SK-N-SH (cell line): ENCODE measurements around the gene S100A2. TPM values are rescaled to one million over a fixed set of nuclear protein-coding genes. Genes with fewer than 3 reads are reported as not detected.
A peak's percentile ranks its signal among the peaks of the same experiment; 100 is the strongest.

Experiments used
- CTCF ChIA-PET: fragments of 300-600, 350-600 bp; formaldehyde crosslinking; extraction: SDS; loops from one replicate; lab custom pipeline; 2021; lab: Yijun Ruan, JAX
- POLR2A ChIA-PET: fragments of 350-600 bp; sonication (Branson Sonifier 250); formaldehyde crosslinking; extraction: SDS; loops from one replicate; lab custom pipeline; 2020; ENCODE audit warnings: antibody characterized with exemption, inconsistent platforms; lab: Yijun Ruan, JAX
- DNase-seq: peaks from one replicate; pipeline ENCODE4 v3.0.0; 2012
- H2AFZ ChIP-seq: fragments of 200-600 bp; sonication (generic); 2 replicates; pipeline ENCODE4 v1.8.1; 2016; ENCODE audit warnings: antibody characterized with exemption, mild to moderate bottlenecking, low read depth
- H3F3A ChIP-seq: fragments of 200-600 bp; sonication (generic); replicated peaks from 2 replicates; pipeline ENCODE3; 2016; ENCODE audit warnings: antibody characterized with exemption, mild to moderate bottlenecking; ENCODE audit not compliant: insufficient read depth
- H3K27ac ChIP-seq, 2 experiments: fragments of 200-500 bp in 1 of 2; fragments of 200-600 bp in 1 of 2; sonication (Bioruptor generic) in 1 of 2; sonication (generic), shearing (Covaris generic) in 1 of 2; 2 replicates each; pipeline versions ENCODE4 v1.5.1 to v1.6.1; 2014 to 2016; ENCODE audit warnings: low read depth in 2 of 2, inconsistent platforms in 1 of 2, low read length in 1 of 2, mild to moderate bottlenecking in 1 of 2, mixed read lengths in 1 of 2
- H3K27me3 ChIP-seq: fragments of 200-600 bp; sonication (generic), shearing (Covaris generic); 2 replicates; pipeline ENCODE4 v1.6.1; 2016; ENCODE audit warnings: mixed run types; ENCODE audit not compliant: insufficient read depth
- H3K36me3 ChIP-seq, 2 experiments: fragments of 200-500 bp in 1 of 2; fragments of 200-600 bp in 1 of 2; sonication (Bioruptor generic) in 1 of 2; sonication (generic) in 1 of 2; replicated peaks in 1 of 2; 2 replicates each; pipeline versions ENCODE3 to v1.5.1; 2014 to 2016; ENCODE audit warnings: low read length in 1 of 2, mild to moderate bottlenecking in 1 of 2; ENCODE audit not compliant: insufficient read depth in 2 of 2, control insufficient read depth in 1 of 2
- H3K4me1 ChIP-seq, 2 experiments: fragments of 200-500 bp in 1 of 2; fragments of 200-600 bp in 1 of 2; sonication (Bioruptor generic) in 1 of 2; sonication (generic), shearing (Covaris generic) in 1 of 2; 2 replicates each; pipeline versions ENCODE4 v1.5.1 to v1.6.1; 2014 to 2016; ENCODE audit warnings: low read depth in 1 of 2, low read length in 1 of 2, mixed run types in 1 of 2; ENCODE audit not compliant: insufficient read depth in 2 of 2, control insufficient read depth in 1 of 2
- H3K4me2 ChIP-seq: fragments of 200-600 bp; sonication (generic), shearing (Covaris generic); 2 replicates; pipeline ENCODE4 v1.6.1; 2017; ENCODE audit warnings: mixed run types
- H3K4me3 ChIP-seq, 2 experiments: fragments of 200-500 bp in 1 of 2; fragments of 200-600 bp in 1 of 2; sonication (Bioruptor generic) in 1 of 2; sonication (generic), shearing (Covaris generic) in 1 of 2; 2 replicates each; pipeline versions ENCODE4 v1.5.1 to v1.8.1; 2014 to 2016; ENCODE audit warnings: low read depth in 2 of 2, inconsistent platforms in 1 of 2, low read length in 1 of 2, mild to moderate bottlenecking in 1 of 2, mixed read lengths in 1 of 2, moderate library complexity in 1 of 2
- H3K79me2 ChIP-seq: fragments of 200-600 bp; sonication (generic); 2 replicates; pipeline ENCODE4 v1.8.1; 2017; ENCODE audit warnings: mild to moderate bottlenecking; ENCODE audit not compliant: insufficient read depth
- H3K9ac ChIP-seq: fragments of 200-600 bp; sonication (generic); 2 replicates; pipeline ENCODE4 v1.6.1; 2017; ENCODE audit warnings: mixed run types
- H3K9me2 ChIP-seq: fragments of 200-600 bp; sonication (generic); 2 replicates; pipeline ENCODE4 v1.6.1; 2017; ENCODE audit warnings: mixed run types
- H3K9me3 ChIP-seq: fragments of 200-600 bp; sonication (generic); 2 replicates; pipeline ENCODE4 v1.6.1; 2017; ENCODE audit warnings: mixed run types, mild to moderate bottlenecking, moderate library complexity
- H4K20me1 ChIP-seq: fragments of 200-600 bp; sonication (generic); 2 replicates; pipeline ENCODE4 v1.6.1; 2017; ENCODE audit warnings: mild to moderate bottlenecking, mixed run types; ENCODE audit not compliant: insufficient read depth
- CHD2 ChIP-seq: fragments of 150-350 bp; IDR thresholded peaks from 2 replicates; pipeline ENCODE4 v1.6.1; 2018; ENCODE audit warnings: low read length; ENCODE audit not compliant: partially characterized antibody
- ELF1 ChIP-seq: IDR thresholded peaks from 2 replicates; pipeline ENCODE4 v1.4.0; 2012
- EP300 ChIP-seq, 2 experiments: IDR thresholded peaks; 2 replicates each; pipeline versions ENCODE4 v1.4.0 to v1.6.1; 2012; ENCODE audit warnings: borderline replicate concordance in 1 of 2, low read depth in 1 of 2, low read length in 1 of 2
- FOXM1 ChIP-seq: IDR thresholded peaks from 2 replicates; pipeline ENCODE4 v1.4.0; 2012; ENCODE audit warnings: low read depth, mild to moderate bottlenecking
- GATA2 ChIP-seq: sonication (generic); formaldehyde crosslinking; IDR thresholded peaks from 2 replicates; pipeline ENCODE4 v1.5.0; 2020; ENCODE audit warnings: mild to moderate bottlenecking, missing genetic modification reagents
- JUND ChIP-seq: IDR thresholded peaks from 2 replicates; pipeline ENCODE4 v1.4.0; 2012
- MAX ChIP-seq: IDR thresholded peaks from 2 replicates; pipeline ENCODE4 v1.4.0; 2012; ENCODE audit warnings: low read depth
- MXI1 ChIP-seq: IDR thresholded peaks from 2 replicates; pipeline ENCODE4 v1.6.1; 2012; ENCODE audit warnings: mild to moderate bottlenecking, low read depth, low read length, improper control_type of control experiment
- RAD21 ChIP-seq: IDR thresholded peaks from 2 replicates; pipeline ENCODE4 v1.6.1; 2012; ENCODE audit warnings: mild to moderate bottlenecking, low read length
- REST ChIP-seq: IDR thresholded peaks from 2 replicates; pipeline ENCODE4 v1.6.1; 2012; ENCODE audit warnings: mild to moderate bottlenecking, low read depth, low read length, moderate library complexity
- RFX5 ChIP-seq: IDR thresholded peaks from 2 replicates; pipeline ENCODE4 v1.6.1; 2012; ENCODE audit warnings: mild to moderate bottlenecking, improper control_type of control experiment, low read length
- TAF1 ChIP-seq: IDR thresholded peaks from 2 replicates; pipeline ENCODE4 v1.6.1; 2012; ENCODE audit warnings: low read depth, mild to moderate bottlenecking, low read length, moderate library complexity, borderline replicate concordance
- TCF12 ChIP-seq: IDR thresholded peaks from 2 replicates; pipeline ENCODE4 v1.4.0; 2012
- TEAD4 ChIP-seq: IDR thresholded peaks from 2 replicates; pipeline ENCODE4 v1.4.0; 2012; ENCODE audit warnings: mild to moderate bottlenecking, borderline replicate concordance; ENCODE audit not compliant: insufficient read depth
- USF1 ChIP-seq: IDR thresholded peaks from 2 replicates; pipeline ENCODE4 v1.4.0; 2012; ENCODE audit warnings: low read depth, borderline replicate concordance
- USF2 ChIP-seq: fragments of 150-350 bp; IDR thresholded peaks from 2 replicates; pipeline ENCODE4 v1.6.1; 2017; ENCODE audit warnings: antibody characterized with exemption, low read length, low read depth, borderline replicate concordance
- ZBTB33 ChIP-seq: IDR thresholded peaks from 2 replicates; pipeline ENCODE4 v1.4.0; 2012; ENCODE audit warnings: low read depth, borderline replicate concordance
- WGBS: methylation state at CpG from one replicate; pipeline ENCODE4 v1.1.6; 2017; ENCODE audit warnings: low lambda C conversion rate; 5-methylcytosine and 5-hydroxymethylcytosine counted together
- polyA plus RNA-seq, 3 experiments: library from polyadenylated mRNA; depleted of rRNA; stranded (reverse); fragments of >200 nt; gene quantifications; 2 replicates each; pipeline ENCODE4 v1.2.3, GENCODE V29; 2012

Gene S100A2
- polyA plus RNA-seq, 1 of the 3 experiments (the other 2 are of a cell fraction) = 31.4 TPM

- CTCF ChIA-PET = interaction anchor here (2.0 to 8.0 kb wide), 5 partner anchors 10 to 102 kb away, joined by 10 to 100 read pairs (median 11); partner anchors contain the start of genes S100A1 and S100A13
- Histone ChIP-seq H3K9me3 (no peaks in the 10 kb centered on the region), H3K9ac (no peak overlapping the region), H3K4me1 (peaks cover 15 to 20% of the 10 kb centered on the region in 2 experiments; a peak in 3 of 4 replicates), H3K9me2 (no peaks in the 10 kb centered on the region), H3K36me3 (no peaks in the 10 kb centered on the region), H2AFZ (no peak overlapping the region)
- TF ChIP-seq TEAD4 (no peak), JUND (no peak), FOXM1 (no peak), GATA2 (CRISPR knock-in tag) (no peak), RFX5 (no peak), MXI1 (no peak), EP300 (IDR thresholded peaks at IDR 0.05; ENCODE audit: borderline replicate concordance in 1 of 2, low read depth in 1 of 2, low read length in 1 of 2) (no peak), RAD21 (no peak), TAF1 (no peak), ELF1 (no peak), REST (no peak), MAX (no peak), ZBTB33 (no peak), CHD2 (no peak), TCF12 (no peak), USF2 (no peak), USF1 (no peak)
- TF ChIP-seq, all 33 proteins: peak for 0
- Histone ChIP-seq H4K20me1 (no peaks in the 10 kb centered on the region), H3K79me2 (peaks cover 31% of the 10 kb centered on the region), H3K4me3 (no peak overlapping the region; a peak in 1 of 4 replicates), H3K27me3 (no peaks in the 10 kb centered on the region), H3K27ac (no peak overlapping the region), H3K4me2 (peak overlapping the region; percentile 67; the same call in 1 of the 2 replicates), H3F3A (peaks cover 9% of the 10 kb centered on the region)
- DNase-seq = no peak
- POLR2A ChIA-PET = no interaction called here
- 67% methylated on average over 5 of the region's 5 CpGs for WGBS
These were observed 47.8 kb upstream of the S100A2 start for GRCh38 chr1:153613406-153613805.
